SU-DHL-6 (cell line): Measurements from ENCODE around the gene PLP2.

ENCODE experiments used
- H2AFZ ChIP-seq: fragments of 200-600 bp; sonication (generic); 2 replicates; pipeline ENCODE4 v1.6.1; 2014; ENCODE audit warnings: low read depth, mild to moderate bottlenecking, moderate library complexity, mixed read lengths, antibody characterized with exemption, low read length; ENCODE audit not compliant: severe bottlenecking
- H3F3A ChIP-seq: fragments of 200-600 bp; shearing (Covaris generic); 2 replicates; pipeline ENCODE4 v1.6.0; 2016; ENCODE audit warnings: antibody characterized with exemption, mild to moderate bottlenecking; ENCODE audit not compliant: insufficient read depth
- H3K27ac ChIP-seq: fragments of 200-600 bp; sonication (generic); 2 replicates; pipeline ENCODE4 v1.5.1; 2016; ENCODE audit warnings: low read depth, mild to moderate bottlenecking, low read length, moderate library complexity, mixed read lengths
- H3K27me3 ChIP-seq: fragments of 200-600 bp; sonication (generic), shearing (Covaris generic); 2 replicates; pipeline ENCODE4 v1.6.0; 2014; ENCODE audit warnings: mild to moderate bottlenecking, low read length
- H3K36me3 ChIP-seq: fragments of 200-600 bp; sonication (generic); 2 replicates; pipeline ENCODE4 v1.6.1; 2014; ENCODE audit warnings: mild to moderate bottlenecking, low read length, mixed read lengths
- H3K4me2 ChIP-seq: fragments of 300-600, 200-600 bp; shearing (Covaris generic), sonication (generic); 2 replicates; pipeline ENCODE4 v1.6.0; 2014; ENCODE audit warnings: low read length, low read depth, mild to moderate bottlenecking; ENCODE audit not compliant: poor library complexity, severe bottlenecking
- H3K4me3 ChIP-seq: fragments of 200-600 bp; sonication (generic); 2 replicates; pipeline ENCODE4 v1.5.1; 2014; ENCODE audit warnings: antibody characterized with exemption, low read length, mild to moderate bottlenecking, mixed read lengths; ENCODE audit not compliant: insufficient read depth, poor library complexity, severe bottlenecking
- H3K79me2 ChIP-seq: fragments of 200-600 bp; sonication (generic); 2 replicates; pipeline ENCODE4 v1.6.1; 2014; ENCODE audit warnings: mild to moderate bottlenecking, low read length, moderate library complexity; ENCODE audit not compliant: insufficient read depth
- H3K9ac ChIP-seq: fragments of 200-600 bp; sonication (generic); 2 replicates; pipeline ENCODE4 v1.7.0; 2014; ENCODE audit warnings: mild to moderate bottlenecking, low read length
- H3K9me2 ChIP-seq: fragments of 200-600 bp; sonication (generic); replicated peaks from 2 replicates; pipeline ENCODE4 v1.6.1; 2014; ENCODE audit warnings: low read length; ENCODE audit not compliant: insufficient read depth
- H3K9me3 ChIP-seq: fragments of 200-600 bp; sonication (generic); 2 replicates; pipeline ENCODE4 v1.6.1; 2014; ENCODE audit warnings: low read length, mixed read lengths; ENCODE audit not compliant: insufficient read depth
- H4K20me1 ChIP-seq: fragments of 200-600 bp; sonication (generic); 2 replicates; pipeline ENCODE4 v1.6.1; 2014; ENCODE audit warnings: low read depth, mild to moderate bottlenecking, antibody characterized with exemption, low read length, moderate library complexity, mixed read lengths
- CTCF ChIP-seq: fragments of 200-600 bp; sonication (generic); IDR thresholded peaks from one replicate; pipeline ENCODE4 v1.5.1; 2017; ENCODE audit warnings: antibody characterized with exemption, mild to moderate bottlenecking, low read length, moderate library complexity; ENCODE audit not compliant: insufficient read depth, poor library complexity, severe bottlenecking
- EZH2phosphoT487 ChIP-seq: fragments of 200-600 bp; sonication (generic), shearing (Covaris generic); conservative IDR thresholded peaks from 2 replicates; pipeline ENCODE4 v1.6.1; 2018; ENCODE audit warnings: mild to moderate bottlenecking, antibody characterized with exemption, low read length, moderate library complexity, mixed read lengths

PLP2 gene

GRCh38 chrX:49179358-49179757, 7.7 kb downstream of the PLP2 start:
- Histone ChIP-seq H3K36me3 (no peaks in the 10 kb centered on the region), H3K9me3 (no peaks in the 10 kb centered on the region), H2AFZ (no peak overlapping the region), H3K4me3 (no peak overlapping the region), H3K79me2 (no peaks in the 10 kb centered on the region), H3K9me2 (no peaks in the 10 kb centered on the region), H3K27ac (no peak overlapping the region), H4K20me1 (no peaks in the 10 kb centered on the region), H3K27me3 (no peaks in the 10 kb centered on the region), H3F3A (no peaks in the 10 kb centered on the region), H3K4me2 (no peak overlapping the region), H3K9ac (no peak overlapping the region)
- no peak for TF ChIP-seq CTCF
- TF ChIP-seq EZH2phosphoT487 = no peak

GRCh38 chrX:49183701-49184281, 12.1 kb downstream of the PLP2 start:
- H3K9me3 ChIP-seq = no peaks in the 10 kb centered on the region
- no peak overlapping the region for H2AFZ ChIP-seq
- H3F3A ChIP-seq = no peaks in the 10 kb centered on the region
- 0 out of 2 replicates have a peak, but pooled peaks cover 7% of the 10 kb centered on the region for H3K79me2 ChIP-seq
- TF ChIP-seq EZH2phosphoT487 = no peak
- TF ChIP-seq CTCF = no peak
- H3K4me3 ChIP-seq = no peak overlapping the region
- no peaks in the 10 kb centered on the region for H3K27me3 ChIP-seq
- no peak overlapping the region for H3K4me2 ChIP-seq
- no peaks in the 10 kb centered on the region for H3K9me2 ChIP-seq
- no peaks in the 10 kb centered on the region for H4K20me1 ChIP-seq
- peak overlapping the region; percentile 28; the same call in 1 of the 2 replicates for H3K27ac ChIP-seq
- no peak overlapping the region for H3K9ac ChIP-seq
- H3K36me3 ChIP-seq = no peaks in the 10 kb centered on the region

GRCh38 chrX:49184294-49185281, 12.9 kb downstream of the PLP2 start:
- peak overlapping the region; percentile 28 for H3K27ac ChIP-seq
- H4K20me1 ChIP-seq = no peaks in the 10 kb centered on the region
- TF ChIP-seq CTCF = no peak
- TF ChIP-seq EZH2phosphoT487 = no peak
- no peaks in the 10 kb centered on the region for H3K9me3 ChIP-seq
- no peaks in the 10 kb centered on the region for H3K27me3 ChIP-seq
- H3K9me2 ChIP-seq = no peaks in the 10 kb centered on the region
- H3F3A ChIP-seq = peaks cover 5% of the 10 kb centered on the region; the same call in 1 of the 2 replicates
- H3K9ac ChIP-seq = peak overlapping the region; percentile 82
- no peak overlapping the region for H2AFZ ChIP-seq
- no peaks in the 10 kb centered on the region for H3K36me3 ChIP-seq
- 0 out of 2 replicates have a peak, but pooled peaks cover 7% of the 10 kb centered on the region for H3K79me2 ChIP-seq
- H3K4me2 ChIP-seq = peak overlapping the region; percentile 95
- peak overlapping the region; percentile 69 for H3K4me3 ChIP-seq
